B cell (primary cell): ENCODE results near the gene FAM120A. TPM values are rescaled to one million over a fixed set of nuclear protein-coding genes. Genes with fewer than 3 reads are reported as not detected.

Experiments
- ATAC-seq: fragments of 200-7000 bp; cut with Tn5 transposase; one replicate; pipeline ENCODE4 v1.10.0; 2021; ENCODE audit warnings: low read depth, mild to moderate bottlenecking, moderate number of reproducible peaks, moderate library complexity
- CTCF ChIA-PET: fragments of 350-600 bp; sonication (Branson Sonifier 250); formaldehyde crosslinking; loops from one replicate; lab custom pipeline; 2021; ENCODE audit warnings: antibody characterized with exemption, inconsistent platforms; lab: Charles Lee
- POLR2A ChIA-PET: fragments of 350-600 bp; sonication (Branson Sonifier 250); formaldehyde crosslinking; loops from one replicate; lab custom pipeline; 2021; ENCODE audit warnings: antibody characterized with exemption; lab: Charles Lee
- DNase-seq: peaks from one replicate; pipeline ENCODE4 v3.0.0; 2013
- H2AFZ ChIP-seq: 2 replicates; pipeline ENCODE4 v1.6.1; 2012; ENCODE audit warnings: mild to moderate bottlenecking, low read depth, low read length; ENCODE audit not compliant: insufficient read depth, poor library complexity, severe bottlenecking
- H3K27ac ChIP-seq, 2 donors: 1 replicate in 1 of 2; 2 replicates in 1 of 2; pipeline ENCODE4 v1.5.1; 2012 to 2013; ENCODE audit warnings: low read length in 2 of 2, mild to moderate bottlenecking in 2 of 2, moderate library complexity in 1 of 2
- H3K27me3 ChIP-seq, 4 experiments: fragments of 200-600 bp in 1 of 4; sonication (generic) in 1 of 4; replicated peaks in 1 of 4; 1 replicate in 2 of 4; 2 replicates in 2 of 4; pipeline versions ENCODE4 v1.6.1 to v1.7.0; 2013 to 2016; ENCODE audit warnings: low read length in 3 of 4, mild to moderate bottlenecking in 2 of 4, mixed read lengths in 1 of 4, moderate library complexity in 1 of 4; ENCODE audit not compliant: insufficient read depth in 4 of 4, control insufficient read depth in 3 of 4; ENCODE audit errors: control extremely low read depth in 1 of 4
- H3K36me3 ChIP-seq, 2 experiments: replicated peaks in 1 of 2; 1 replicate in 1 of 2; 2 replicates in 1 of 2; pipeline versions ENCODE4 v1.6.1 to v1.7.1; 2013; ENCODE audit warnings: low read length in 1 of 2; ENCODE audit not compliant: insufficient read depth in 2 of 2, control insufficient read depth in 1 of 2; ENCODE audit errors: control extremely low read depth in 1 of 2, extremely low read depth in 1 of 2
- H3K4me1 ChIP-seq, 2 donors: fragments of 200-600 bp in 1 of 2; sonication (generic) in 1 of 2; 1 replicate in 1 of 2; 2 replicates in 1 of 2; pipeline versions ENCODE4 v1.5.1 to v1.6.1; 2013 to 2017; ENCODE audit warnings: low read length in 2 of 2; ENCODE audit not compliant: control insufficient read depth in 2 of 2, insufficient read depth in 2 of 2
- H3K4me2 ChIP-seq: replicated peaks from 2 replicates; pipeline ENCODE3; 2012; ENCODE audit warnings: mild to moderate bottlenecking, low read depth, low read length; ENCODE audit not compliant: poor library complexity, severe bottlenecking
- H3K4me3 ChIP-seq, 5 experiments: fragments of 200-600 bp in 1 of 5; sonication (generic) in 1 of 5; 1 replicate in 3 of 5; 2 replicates in 2 of 5; pipeline versions ENCODE4 v1.5.1 to v1.7.0; 2011 to 2016; ENCODE audit warnings: low read length in 4 of 5, mild to moderate bottlenecking in 4 of 5, low read depth in 2 of 5, control low read depth in 1 of 5, moderate library complexity in 1 of 5; ENCODE audit not compliant: insufficient read depth in 1 of 5; ENCODE audit errors: control extremely low read depth in 1 of 5, extremely low read depth in 1 of 5
- H3K79me2 ChIP-seq: fragments of 200-600 bp; sonication (generic); one replicate; pipeline ENCODE4 v1.6.0; 2016; ENCODE audit warnings: low read length; ENCODE audit not compliant: control insufficient read depth, insufficient read depth
- H3K9ac ChIP-seq: fragments of 200-600 bp; sonication (generic); 2 replicates; pipeline ENCODE4 v1.6.1; 2017; ENCODE audit warnings: mild to moderate bottlenecking, low read length, moderate library complexity
- H3K9me3 ChIP-seq, 3 donors: one replicate each; pipeline versions ENCODE4 v1.6.1 to v1.7.1; 2013; ENCODE audit warnings: low read length in 2 of 3; ENCODE audit not compliant: control insufficient read depth in 2 of 3, insufficient read depth in 1 of 3; ENCODE audit errors: control extremely low read depth in 1 of 3
- H4K20me1 ChIP-seq: 2 replicates; pipeline ENCODE4 v1.6.0; 2012; ENCODE audit warnings: mild to moderate bottlenecking, low read length; ENCODE audit not compliant: insufficient read depth, control insufficient read depth, poor library complexity, severe bottlenecking
- H3K27ac Mint-ChIP-seq: one replicate; pipeline ENCODE4 v1.8.0; 2021; ENCODE audit warnings: mixed read lengths
- H3K27me3 Mint-ChIP-seq: one replicate; pipeline ENCODE4 v1.8.0; 2021; ENCODE audit warnings: mixed read lengths
- H3K4me1 Mint-ChIP-seq: one replicate; pipeline ENCODE4 v1.8.0; 2021; ENCODE audit warnings: mixed read lengths
- H3K4me3 Mint-ChIP-seq: one replicate; pipeline ENCODE4 v1.8.0; 2021; ENCODE audit warnings: mixed read lengths
- H3K9me3 Mint-ChIP-seq: one replicate; pipeline ENCODE4 v1.8.0; 2022; ENCODE audit warnings: mixed read lengths; ENCODE audit not compliant: insufficient read depth
- CTCF ChIP-seq: fragments of 200-600 bp; IDR thresholded peaks from one replicate; pipeline ENCODE4 v1.8.0; 2022; ENCODE audit warnings: antibody characterized with exemption, mild to moderate bottlenecking
- EZH2 ChIP-seq: IDR thresholded peaks from 2 replicates; pipeline ENCODE4 v1.6.1; 2012; ENCODE audit warnings: borderline replicate concordance, low read depth, mild to moderate bottlenecking, moderate library complexity, low read length; ENCODE audit not compliant: insufficient read depth, poor library complexity, severe bottlenecking
- WGBS: methylation state at CpG from one replicate; pipeline ENCODE4 v1.1.5; 2013; ENCODE audit warnings: missing lambda C conversion rate; ENCODE audit not compliant: insufficient coverage; 5-methylcytosine and 5-hydroxymethylcytosine counted together
- intact Hi-C: fragments of 100-400 bp; cut with micrococcal nuclease; formaldehyde crosslinking; loops from one replicate; pipeline ENCODE4 v1.10.0; 2022
- polyA plus RNA-seq: library from polyadenylated mRNA; depleted of rRNA; stranded (reverse); fragments of >200 nt; gene quantifications from 2 replicates; pipeline ENCODE4 v1.2.3, GENCODE V29; 2012
- total RNA-seq, 2 donors: library from RNA; stranded (reverse); fragments of 120-200 nt in 1 of 2; gene quantifications; 1 replicate in 1 of 2; 2 replicates in 1 of 2; pipeline versions ENCODE4 v1.2.3 to v1.2.4, GENCODE V29; 2013 to 2022

Gene FAM120A
- total and polyA plus RNA-seq, 2 donors (not counting 1 experiment from before 2014, with no cell fraction given): 48.4 to 105 TPM

- CTCF ChIA-PET: interaction anchor here (0.6 kb wide), 1 partner anchor 165 kb away, joined by 3 read pairs; no protein-coding TSS in a partner anchor
- Histone ChIP-seq H3K79me2 (no peaks in the 10 kb centered on the region), H3K27me3 (no peaks in the 10 kb centered on the region), H4K20me1 (no peaks in the 10 kb centered on the region), H3K27ac (no peak overlapping the region), H3K4me1 (no peaks in the 10 kb centered on the region), H3K9ac (no peak overlapping the region), H2AFZ (no peak overlapping the region), H3K36me3 (peaks cover 10 to 80% of the 10 kb centered on the region in 2 experiments), H3K4me2 (no peak overlapping the region), H3K9me3 (no peaks in the 10 kb centered on the region), H3K4me3 (no peak overlapping the region)
- H3K9me3 Mint-ChIP-seq: no peaks in the 10 kb centered on the region
- H3K4me1 Mint-ChIP-seq: no peaks in the 10 kb centered on the region
- no peaks in the 10 kb centered on the region for H3K27me3 Mint-ChIP-seq
- ATAC-seq: no peak
- 100% methylated on average over 1 of the region's 4 CpGs for WGBS
- no peak for TF ChIP-seq CTCF
- no peak for TF ChIP-seq EZH2
- H3K27ac Mint-ChIP-seq: no peak overlapping the region
- H3K4me3 Mint-ChIP-seq: no peak overlapping the region
- no peak for DNase-seq
- intact Hi-C loops: no loop called here
- POLR2A ChIA-PET: no interaction called here
Observed at GRCh38 chr9:93555370-93555769, 103.9 kb downstream of the FAM120A start.

- ChIA-PET CTCF (interaction anchor here (0.7 to 2.7 kb wide), 2 partner anchors 9 to 1446 kb away, joined by 3 to 17 read pairs; no protein-coding TSS in a partner anchor), POLR2A (interaction anchor here (0.6 kb wide), 2 partner anchors 107 to 585 kb away, joined by 3 read pairs; no protein-coding TSS in a partner anchor)
- H3K4me3 ChIP-seq: no peak overlapping the region
Observed at GRCh38 chr9:93557366-93558137, 106.1 kb downstream of the FAM120A start.

More at GRCh38 chr9:93557366-93558137, 106.1 kb downstream of the FAM120A start:
- no peaks in the 10 kb centered on the region for H3K27me3 ChIP-seq
- no peaks in the 10 kb centered on the region for H3K27me3 Mint-ChIP-seq
- ATAC-seq (no peak), DNase-seq (no peak)
- no peak overlapping the region for H3K9ac ChIP-seq
- no peak for TF ChIP-seq CTCF
- TF ChIP-seq EZH2: no peak
- H3K79me2 ChIP-seq: no peaks in the 10 kb centered on the region
- H3K9me3 ChIP-seq: no peaks in the 10 kb centered on the region
- no peaks in the 10 kb centered on the region for H4K20me1 ChIP-seq
- WGBS: 96% methylated on average over 13 of the region's 15 CpGs
- H3K27ac ChIP-seq: no peak overlapping the region
- H3K27ac Mint-ChIP-seq: peak overlapping the region; percentile 32
- H2AFZ ChIP-seq: no peak overlapping the region
- H3K4me1 ChIP-seq: no peaks in the 10 kb centered on the region
- no peaks in the 10 kb centered on the region for H3K9me3 Mint-ChIP-seq
- peaks cover 18 to 76% of the 10 kb centered on the region in 2 experiments for H3K36me3 ChIP-seq
- no peaks in the 10 kb centered on the region for H3K4me1 Mint-ChIP-seq
- intact Hi-C loops: no loop called here
- no peak overlapping the region for H3K4me3 Mint-ChIP-seq
- no peak overlapping the region for H3K4me2 ChIP-seq
